A549 (cell line): Measurements from ENCODE around the gene SEMA6B.

ENCODE experiments used
- ATOH8 ChIP-seq: fragments of 250-450 bp; sonication (Bioruptor Pico); IDR thresholded peaks from 2 replicates; pipeline ENCODE4 v1.5.0; 2020; ENCODE audit warnings: low read depth, mild to moderate bottlenecking, moderate library complexity
- CTCF ChIP-seq: fragments of >200 bp; sonication (Bioruptor Twin); formaldehyde crosslinking; IDR thresholded peaks from 3 replicates; pipeline ENCODE4 v1.5.1; 2016
- EP300 ChIP-seq, 2 experiments: fragments of >200 bp; sonication (Bioruptor Twin); formaldehyde crosslinking; IDR thresholded peaks; 2 replicates in 1 of 2; 3 replicates in 1 of 2; pipeline ENCODE4 v1.6.1; 2016 to 2017
- POLR2A ChIP-seq: IDR thresholded peaks from 2 replicates; pipeline ENCODE4 v1.6.1; 2012; ENCODE audit warnings: mild to moderate bottlenecking, low read length
- RAD21 ChIP-seq, 2 experiments: fragments of >200 bp in 1 of 2; sonication (Bioruptor Twin) in 1 of 2; formaldehyde crosslinking in 1 of 2; IDR thresholded peaks in 1 of 2; conservative IDR thresholded peaks in 1 of 2; 2 replicates in 1 of 2; 3 replicates in 1 of 2; pipeline ENCODE4 v1.6.1; 2012 to 2018; ENCODE audit warnings: inconsistent platforms in 1 of 2
- RCOR1 ChIP-seq: fragments of 150-350 bp; IDR thresholded peaks from 2 replicates; pipeline ENCODE4 v1.6.1; 2014; ENCODE audit warnings: antibody characterized with exemption, low read length, low read depth
- TF ChIP-seq, protein P1 (sequence below): fragments of 450-650 bp; IDR thresholded peaks from 2 replicates; pipeline ENCODE4 v1.6.1; 2014; ENCODE audit warnings: antibody characterized with exemption
- TF ChIP-seq, protein P2 (sequence below): fragments of 200-600 bp; sonication (generic); IDR thresholded peaks from 2 replicates; pipeline ENCODE4 v1.6.1; 2016; ENCODE audit warnings: antibody characterized with exemption, mild to moderate bottlenecking, moderate library complexity

GRCh38 chr19:4504297-4504701 lies 55.2 kb downstream of the SEMA6B start:
- TF ChIP-seq CTCF, result no peak
- no peak for TF ChIP-seq RAD21 (conservative IDR thresholded peaks at IDR 0.05 in 1 of 2, IDR thresholded peaks at IDR 0.05 in 1 of 2)
- TF ChIP-seq, protein P1, sequence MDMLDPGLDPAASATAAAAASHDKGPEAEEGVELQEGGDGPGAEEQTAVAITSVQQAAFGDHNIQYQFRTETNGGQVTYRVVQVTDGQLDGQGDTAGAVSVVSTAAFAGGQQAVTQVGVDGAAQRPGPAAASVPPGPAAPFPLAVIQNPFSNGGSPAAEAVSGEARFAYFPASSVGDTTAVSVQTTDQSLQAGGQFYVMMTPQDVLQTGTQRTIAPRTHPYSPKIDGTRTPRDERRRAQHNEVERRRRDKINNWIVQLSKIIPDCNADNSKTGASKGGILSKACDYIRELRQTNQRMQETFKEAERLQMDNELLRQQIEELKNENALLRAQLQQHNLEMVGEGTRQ, result no peak
- TF ChIP-seq, protein P2, sequence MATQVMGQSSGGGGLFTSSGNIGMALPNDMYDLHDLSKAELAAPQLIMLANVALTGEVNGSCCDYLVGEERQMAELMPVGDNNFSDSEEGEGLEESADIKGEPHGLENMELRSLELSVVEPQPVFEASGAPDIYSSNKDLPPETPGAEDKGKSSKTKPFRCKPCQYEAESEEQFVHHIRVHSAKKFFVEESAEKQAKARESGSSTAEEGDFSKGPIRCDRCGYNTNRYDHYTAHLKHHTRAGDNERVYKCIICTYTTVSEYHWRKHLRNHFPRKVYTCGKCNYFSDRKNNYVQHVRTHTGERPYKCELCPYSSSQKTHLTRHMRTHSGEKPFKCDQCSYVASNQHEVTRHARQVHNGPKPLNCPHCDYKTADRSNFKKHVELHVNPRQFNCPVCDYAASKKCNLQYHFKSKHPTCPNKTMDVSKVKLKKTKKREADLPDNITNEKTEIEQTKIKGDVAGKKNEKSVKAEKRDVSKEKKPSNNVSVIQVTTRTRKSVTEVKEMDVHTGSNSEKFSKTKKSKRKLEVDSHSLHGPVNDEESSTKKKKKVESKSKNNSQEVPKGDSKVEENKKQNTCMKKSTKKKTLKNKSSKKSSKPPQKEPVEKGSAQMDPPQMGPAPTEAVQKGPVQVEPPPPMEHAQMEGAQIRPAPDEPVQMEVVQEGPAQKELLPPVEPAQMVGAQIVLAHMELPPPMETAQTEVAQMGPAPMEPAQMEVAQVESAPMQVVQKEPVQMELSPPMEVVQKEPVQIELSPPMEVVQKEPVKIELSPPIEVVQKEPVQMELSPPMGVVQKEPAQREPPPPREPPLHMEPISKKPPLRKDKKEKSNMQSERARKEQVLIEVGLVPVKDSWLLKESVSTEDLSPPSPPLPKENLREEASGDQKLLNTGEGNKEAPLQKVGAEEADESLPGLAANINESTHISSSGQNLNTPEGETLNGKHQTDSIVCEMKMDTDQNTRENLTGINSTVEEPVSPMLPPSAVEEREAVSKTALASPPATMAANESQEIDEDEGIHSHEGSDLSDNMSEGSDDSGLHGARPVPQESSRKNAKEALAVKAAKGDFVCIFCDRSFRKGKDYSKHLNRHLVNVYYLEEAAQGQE, result no peak
- no peak for TF ChIP-seq ATOH8 (CRISPR knock-in tag)
- TF ChIP-seq RCOR1, result no peak
- TF ChIP-seq POLR2A, result no peak
- TF ChIP-seq EP300 (IDR thresholded peaks at IDR 0.05), result no peak
